Measurements from ENCODE around the gene FARP2. TPM values are rescaled to one million over a fixed set of nuclear protein-coding genes. Genes with fewer than 3 reads are reported as not detected.

Gene FARP2
- total RNA-seq, 1 experiment from 2014 or later, result 24.0 TPM

Other genes with a start within 250 kb of the FARP2 start
- 6.9 and 12.3 TPM in 2 replicates for gene PASK, start 206.8 kb upstream of the FARP2 start, total RNA-seq (2014; rRNA removed; shearing (Covaris generic); ENCODE audit: low replicate concordance)
- 55.7 and 64.6 TPM in 2 replicates for gene PPP1R7, start 205.8 kb upstream of the FARP2 start, total RNA-seq (2014; rRNA removed; shearing (Covaris generic); ENCODE audit: low replicate concordance)
- gene ANO7, start 167.6 kb upstream of the FARP2 start, total RNA-seq (2014; rRNA removed; shearing (Covaris generic); ENCODE audit: low replicate concordance), result 1.1 TPM in 1 of 2 replicates, not detected in the other
- gene HDLBP, start 40.6 kb upstream of the FARP2 start, total RNA-seq (2014; rRNA removed; shearing (Covaris generic); ENCODE audit: low replicate concordance), result 267 and 279 TPM in 2 replicates
- gene SEPTIN2, start 40.4 kb upstream of the FARP2 start, total RNA-seq (2014; rRNA removed; shearing (Covaris generic); ENCODE audit: low replicate concordance), result 226 and 281 TPM in 2 replicates
- 196 and 270 TPM in 2 replicates for gene STK25, start 152.3 kb downstream of the FARP2 start, total RNA-seq (2014; rRNA removed; shearing (Covaris generic); ENCODE audit: low replicate concordance)
- gene BOK, start 202.5 kb downstream of the FARP2 start, total RNA-seq (2014; rRNA removed; shearing (Covaris generic); ENCODE audit: low replicate concordance), result 41.1 and 48.1 TPM in 2 replicates